WTC11 (cell line): ENCODE measurements around the gene MID1. TPM values are rescaled to one million over a fixed set of nuclear protein-coding genes. Genes with fewer than 3 reads are reported as not detected.

Experiments
- ATAC-seq: fragments of 200-7000 bp; cut with Tn5 transposase; 2 replicates; pipeline ENCODE4 v1.10.0; 2021; ENCODE audit warnings: mild to moderate bottlenecking, moderate library complexity
- CTCF ChIA-PET: fragments of 300-600 bp; sonication (Branson Sonifier 250); formaldehyde crosslinking; loops from one replicate; lab custom pipeline; 2021; ENCODE audit warnings: antibody characterized with exemption; lab: Charles Lee
- POLR2A ChIA-PET: fragments of 350-600 bp; sonication (Branson Sonifier 250); formaldehyde crosslinking; loops from one replicate; lab custom pipeline; 2021; ENCODE audit warnings: antibody characterized with exemption; lab: Charles Lee
- DNase-seq: peaks from one replicate; pipeline ENCODE4 v3.0.0; 2021; ENCODE audit warnings: low spot score
- H3K27ac Mint-ChIP-seq: 2 replicates; pipeline ENCODE4 v1.8.0; 2021; ENCODE audit warnings: mixed read lengths
- H3K27me3 Mint-ChIP-seq: 2 replicates; pipeline ENCODE4 v1.8.0; 2021; ENCODE audit warnings: low read depth, mild to moderate bottlenecking, moderate library complexity, mixed read lengths
- H3K36me3 Mint-ChIP-seq: 2 replicates; pipeline ENCODE4 v1.8.0; 2021; ENCODE audit warnings: mixed read lengths
- H3K4me1 Mint-ChIP-seq: 2 replicates; pipeline ENCODE4 v1.8.0; 2022; ENCODE audit warnings: mixed read lengths
- H3K4me3 Mint-ChIP-seq: 2 replicates; pipeline ENCODE4 v1.8.0; 2021; ENCODE audit warnings: mild to moderate bottlenecking, moderate library complexity, mixed read lengths
- H3K9me3 Mint-ChIP-seq: 2 replicates; pipeline ENCODE4 v1.8.0; 2021; ENCODE audit warnings: mixed read lengths
- AFF4 ChIP-seq: sonication (generic); formaldehyde crosslinking; IDR thresholded peaks from 2 replicates; pipeline ENCODE4 v1.8.1; 2023; ENCODE audit warnings: mild to moderate bottlenecking, missing genetic modification reagents, borderline replicate concordance
- ATF3 ChIP-seq: sonication (generic); formaldehyde crosslinking; conservative IDR thresholded peaks from 2 replicates; pipeline ENCODE4 v1.8.1; 2022; ENCODE audit warnings: mild to moderate bottlenecking, missing genetic modification reagents
- GTF2I ChIP-seq: fragments of 250-450 bp; sonication (Bioruptor Pico); conservative IDR thresholded peaks from 2 replicates; pipeline ENCODE4 v1.4.0; 2021; ENCODE audit warnings: mild to moderate bottlenecking
- MXD4 ChIP-seq: fragments of 250-450 bp; sonication (Bioruptor Pico); IDR thresholded peaks from 2 replicates; pipeline ENCODE4 v1.8.0; 2021; ENCODE audit warnings: mild to moderate bottlenecking, moderate library complexity, borderline replicate concordance
- NFATC4 ChIP-seq: fragments of 250-450 bp; sonication (Bioruptor Pico); IDR thresholded peaks from 2 replicates; pipeline ENCODE4 v1.9.0; 2021; ENCODE audit warnings: mild to moderate bottlenecking
- NR2C2 ChIP-seq: sonication (generic); formaldehyde crosslinking; IDR thresholded peaks from 2 replicates; pipeline ENCODE4 v1.8.0; 2022; ENCODE audit warnings: mild to moderate bottlenecking, missing genetic modification reagents
- PRRX2 ChIP-seq: fragments of 250-450 bp; sonication (Bioruptor Pico); IDR thresholded peaks from 2 replicates; pipeline ENCODE4 v1.8.0; 2021; ENCODE audit warnings: mild to moderate bottlenecking
- SMAD4 ChIP-seq: sonication (generic); formaldehyde crosslinking; IDR thresholded peaks from 2 replicates; pipeline ENCODE4 v1.8.0; 2022; ENCODE audit warnings: mild to moderate bottlenecking, missing genetic modification reagents
- TEAD1 ChIP-seq: sonication (generic); formaldehyde crosslinking; IDR thresholded peaks from 2 replicates; pipeline ENCODE4 v1.8.0; 2022; ENCODE audit warnings: mild to moderate bottlenecking, missing genetic modification reagents
- ZNF232 ChIP-seq: sonication (generic); formaldehyde crosslinking; IDR thresholded peaks from 2 replicates; pipeline ENCODE4 v1.8.0; 2022; ENCODE audit warnings: mild to moderate bottlenecking, missing genetic modification reagents
- ZNF396 ChIP-seq: fragments of 250-450 bp; sonication (Bioruptor Pico); IDR thresholded peaks from 2 replicates; pipeline ENCODE4 v1.8.0; 2021; ENCODE audit warnings: mild to moderate bottlenecking, moderate library complexity, borderline replicate concordance
- total RNA-seq: library from RNA; stranded (reverse); gene quantifications from 3 replicates; pipeline ENCODE4 v1.2.3, GENCODE V29; 2021
- TF ChIP-seq, protein P1 (sequence below): sonication (generic); formaldehyde crosslinking; IDR thresholded peaks from 2 replicates; pipeline ENCODE4 v1.8.0; 2023; ENCODE audit warnings: mild to moderate bottlenecking, missing genetic modification reagents
- TF ChIP-seq, protein P2 (sequence below): sonication (generic); formaldehyde crosslinking; IDR thresholded peaks from 2 replicates; pipeline ENCODE4 v1.8.0; 2023; ENCODE audit warnings: missing genetic modification reagents, mild to moderate bottlenecking, borderline replicate concordance
- TF ChIP-seq, protein P3 (sequence below): sonication (generic); formaldehyde crosslinking; IDR thresholded peaks from 2 replicates; pipeline ENCODE4 v1.8.0; 2022; ENCODE audit warnings: mild to moderate bottlenecking, missing genetic modification reagents
- TF ChIP-seq, protein P4 (sequence below): sonication (generic); formaldehyde crosslinking; IDR thresholded peaks from 2 replicates; pipeline ENCODE4 v1.8.1; 2023; ENCODE audit warnings: mild to moderate bottlenecking, moderate library complexity, missing genetic modification reagents
- TF ChIP-seq, protein P5 (sequence below): sonication (generic); formaldehyde crosslinking; IDR thresholded peaks from 2 replicates; pipeline ENCODE4 v1.8.0; 2022; ENCODE audit warnings: missing genetic modification reagents

Gene MID1
- total RNA-seq, 1 experiment from 2014 or later = 52.2 TPM

DNA sequence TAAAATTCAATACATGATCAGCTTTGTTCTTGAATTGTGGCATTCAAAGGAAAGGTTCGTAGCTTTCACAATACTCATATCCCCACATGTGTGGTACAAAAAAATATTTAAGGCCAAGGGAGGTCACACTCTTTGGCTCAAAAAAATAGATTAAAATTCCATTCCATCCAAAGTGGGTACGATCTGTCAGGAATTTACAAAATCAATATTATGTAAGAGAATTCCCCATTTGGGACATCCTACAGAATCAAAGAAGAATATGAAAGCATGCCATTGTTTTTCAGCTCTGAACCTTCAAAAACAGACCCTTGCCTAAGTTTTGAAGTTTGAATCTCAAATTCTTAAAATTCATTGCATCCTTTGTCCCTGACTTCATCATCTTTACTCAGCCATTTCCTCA lies 85.8 kb downstream of the MID1 start (continued):
- TF ChIP-seq TEAD1 (CRISPR knock-in tag) (no peak), MXD4 (no peak), ZNF232 (CRISPR knock-in tag) (no peak)
- TF ChIP-seq, protein P1, sequence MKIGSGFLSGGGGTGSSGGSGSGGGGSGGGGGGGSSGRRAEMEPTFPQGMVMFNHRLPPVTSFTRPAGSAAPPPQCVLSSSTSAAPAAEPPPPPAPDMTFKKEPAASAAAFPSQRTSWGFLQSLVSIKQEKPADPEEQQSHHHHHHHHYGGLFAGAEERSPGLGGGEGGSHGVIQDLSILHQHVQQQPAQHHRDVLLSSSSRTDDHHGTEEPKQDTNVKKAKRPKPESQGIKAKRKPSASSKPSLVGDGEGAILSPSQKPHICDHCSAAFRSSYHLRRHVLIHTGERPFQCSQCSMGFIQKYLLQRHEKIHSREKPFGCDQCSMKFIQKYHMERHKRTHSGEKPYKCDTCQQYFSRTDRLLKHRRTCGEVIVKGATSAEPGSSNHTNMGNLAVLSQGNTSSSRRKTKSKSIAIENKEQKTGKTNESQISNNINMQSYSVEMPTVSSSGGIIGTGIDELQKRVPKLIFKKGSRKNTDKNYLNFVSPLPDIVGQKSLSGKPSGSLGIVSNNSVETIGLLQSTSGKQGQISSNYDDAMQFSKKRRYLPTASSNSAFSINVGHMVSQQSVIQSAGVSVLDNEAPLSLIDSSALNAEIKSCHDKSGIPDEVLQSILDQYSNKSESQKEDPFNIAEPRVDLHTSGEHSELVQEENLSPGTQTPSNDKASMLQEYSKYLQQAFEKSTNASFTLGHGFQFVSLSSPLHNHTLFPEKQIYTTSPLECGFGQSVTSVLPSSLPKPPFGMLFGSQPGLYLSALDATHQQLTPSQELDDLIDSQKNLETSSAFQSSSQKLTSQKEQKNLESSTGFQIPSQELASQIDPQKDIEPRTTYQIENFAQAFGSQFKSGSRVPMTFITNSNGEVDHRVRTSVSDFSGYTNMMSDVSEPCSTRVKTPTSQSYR (CRISPR knock-in tag) = no peak
- TF ChIP-seq, protein P2, sequence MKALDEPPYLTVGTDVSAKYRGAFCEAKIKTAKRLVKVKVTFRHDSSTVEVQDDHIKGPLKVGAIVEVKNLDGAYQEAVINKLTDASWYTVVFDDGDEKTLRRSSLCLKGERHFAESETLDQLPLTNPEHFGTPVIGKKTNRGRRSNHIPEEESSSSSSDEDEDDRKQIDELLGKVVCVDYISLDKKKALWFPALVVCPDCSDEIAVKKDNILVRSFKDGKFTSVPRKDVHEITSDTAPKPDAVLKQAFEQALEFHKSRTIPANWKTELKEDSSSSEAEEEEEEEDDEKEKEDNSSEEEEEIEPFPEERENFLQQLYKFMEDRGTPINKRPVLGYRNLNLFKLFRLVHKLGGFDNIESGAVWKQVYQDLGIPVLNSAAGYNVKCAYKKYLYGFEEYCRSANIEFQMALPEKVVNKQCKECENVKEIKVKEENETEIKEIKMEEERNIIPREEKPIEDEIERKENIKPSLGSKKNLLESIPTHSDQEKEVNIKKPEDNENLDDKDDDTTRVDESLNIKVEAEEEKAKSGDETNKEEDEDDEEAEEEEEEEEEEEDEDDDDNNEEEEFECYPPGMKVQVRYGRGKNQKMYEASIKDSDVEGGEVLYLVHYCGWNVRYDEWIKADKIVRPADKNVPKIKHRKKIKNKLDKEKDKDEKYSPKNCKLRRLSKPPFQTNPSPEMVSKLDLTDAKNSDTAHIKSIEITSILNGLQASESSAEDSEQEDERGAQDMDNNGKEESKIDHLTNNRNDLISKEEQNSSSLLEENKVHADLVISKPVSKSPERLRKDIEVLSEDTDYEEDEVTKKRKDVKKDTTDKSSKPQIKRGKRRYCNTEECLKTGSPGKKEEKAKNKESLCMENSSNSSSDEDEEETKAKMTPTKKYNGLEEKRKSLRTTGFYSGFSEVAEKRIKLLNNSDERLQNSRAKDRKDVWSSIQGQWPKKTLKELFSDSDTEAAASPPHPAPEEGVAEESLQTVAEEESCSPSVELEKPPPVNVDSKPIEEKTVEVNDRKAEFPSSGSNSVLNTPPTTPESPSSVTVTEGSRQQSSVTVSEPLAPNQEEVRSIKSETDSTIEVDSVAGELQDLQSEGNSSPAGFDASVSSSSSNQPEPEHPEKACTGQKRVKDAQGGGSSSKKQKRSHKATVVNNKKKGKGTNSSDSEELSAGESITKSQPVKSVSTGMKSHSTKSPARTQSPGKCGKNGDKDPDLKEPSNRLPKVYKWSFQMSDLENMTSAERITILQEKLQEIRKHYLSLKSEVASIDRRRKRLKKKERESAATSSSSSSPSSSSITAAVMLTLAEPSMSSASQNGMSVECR (CRISPR knock-in tag) = no peak

GRCh38 chrX:10533696-10534365 lies 86.6 kb downstream of the MID1 start:
- ATAC-seq = no peak
- Mint-ChIP-seq H3K36me3 (no peaks in the 10 kb centered on the region), H3K4me1 (peaks cover 44% of the 10 kb centered on the region), H3K4me3 (no peak overlapping the region), H3K27ac (peak overlapping the region; percentile 51; the same call in 1 of the 2 replicates), H3K27me3 (no peaks in the 10 kb centered on the region), H3K9me3 (no peaks in the 10 kb centered on the region)
- ChIA-PET CTCF (no interaction called here), POLR2A (no interaction called here)
- DNase-seq = no peak
- TF ChIP-seq GTF2I (CRISPR knock-in tag) = no peak
- TF ChIP-seq ATF3 (CRISPR knock-in tag) = no peak
- TF ChIP-seq PRRX2 = no peak
- no peak for TF ChIP-seq NR2C2 (CRISPR knock-in tag)
- no peak for TF ChIP-seq AFF4 (CRISPR knock-in tag)
- TF ChIP-seq, protein P3, sequence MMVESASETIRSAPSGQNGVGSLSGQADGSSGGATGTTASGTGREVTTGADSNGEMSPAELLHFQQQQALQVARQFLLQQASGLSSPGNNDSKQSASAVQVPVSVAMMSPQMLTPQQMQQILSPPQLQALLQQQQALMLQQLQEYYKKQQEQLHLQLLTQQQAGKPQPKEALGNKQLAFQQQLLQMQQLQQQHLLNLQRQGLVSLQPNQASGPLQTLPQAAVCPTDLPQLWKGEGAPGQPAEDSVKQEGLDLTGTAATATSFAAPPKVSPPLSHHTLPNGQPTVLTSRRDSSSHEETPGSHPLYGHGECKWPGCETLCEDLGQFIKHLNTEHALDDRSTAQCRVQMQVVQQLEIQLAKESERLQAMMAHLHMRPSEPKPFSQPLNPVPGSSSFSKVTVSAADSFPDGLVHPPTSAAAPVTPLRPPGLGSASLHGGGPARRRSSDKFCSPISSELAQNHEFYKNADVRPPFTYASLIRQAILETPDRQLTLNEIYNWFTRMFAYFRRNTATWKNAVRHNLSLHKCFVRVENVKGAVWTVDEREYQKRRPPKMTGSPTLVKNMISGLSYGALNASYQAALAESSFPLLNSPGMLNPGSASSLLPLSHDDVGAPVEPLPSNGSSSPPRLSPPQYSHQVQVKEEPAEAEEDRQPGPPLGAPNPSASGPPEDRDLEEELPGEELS (CRISPR knock-in tag) = no peak
- TF ChIP-seq, protein P4, sequence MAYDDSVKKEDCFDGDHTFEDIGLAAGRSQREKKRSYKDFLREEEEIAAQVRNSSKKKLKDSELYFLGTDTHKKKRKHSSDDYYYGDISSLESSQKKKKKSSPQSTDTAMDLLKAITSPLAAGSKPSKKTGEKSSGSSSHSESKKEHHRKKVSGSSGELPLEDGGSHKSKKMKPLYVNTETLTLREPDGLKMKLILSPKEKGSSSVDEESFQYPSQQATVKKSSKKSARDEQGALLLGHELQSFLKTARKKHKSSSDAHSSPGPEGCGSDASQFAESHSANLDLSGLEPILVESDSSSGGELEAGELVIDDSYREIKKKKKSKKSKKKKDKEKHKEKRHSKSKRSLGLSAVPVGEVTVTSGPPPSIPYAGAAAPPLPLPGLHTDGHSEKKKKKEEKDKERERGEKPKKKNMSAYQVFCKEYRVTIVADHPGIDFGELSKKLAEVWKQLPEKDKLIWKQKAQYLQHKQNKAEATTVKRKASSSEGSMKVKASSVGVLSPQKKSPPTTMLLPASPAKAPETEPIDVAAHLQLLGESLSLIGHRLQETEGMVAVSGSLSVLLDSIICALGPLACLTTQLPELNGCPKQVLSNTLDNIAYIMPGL = no peak
- no peak for TF ChIP-seq MXD4
- TF ChIP-seq NFATC4 (CRISPR knock-in tag) = no peak
- TF ChIP-seq, protein P5, sequence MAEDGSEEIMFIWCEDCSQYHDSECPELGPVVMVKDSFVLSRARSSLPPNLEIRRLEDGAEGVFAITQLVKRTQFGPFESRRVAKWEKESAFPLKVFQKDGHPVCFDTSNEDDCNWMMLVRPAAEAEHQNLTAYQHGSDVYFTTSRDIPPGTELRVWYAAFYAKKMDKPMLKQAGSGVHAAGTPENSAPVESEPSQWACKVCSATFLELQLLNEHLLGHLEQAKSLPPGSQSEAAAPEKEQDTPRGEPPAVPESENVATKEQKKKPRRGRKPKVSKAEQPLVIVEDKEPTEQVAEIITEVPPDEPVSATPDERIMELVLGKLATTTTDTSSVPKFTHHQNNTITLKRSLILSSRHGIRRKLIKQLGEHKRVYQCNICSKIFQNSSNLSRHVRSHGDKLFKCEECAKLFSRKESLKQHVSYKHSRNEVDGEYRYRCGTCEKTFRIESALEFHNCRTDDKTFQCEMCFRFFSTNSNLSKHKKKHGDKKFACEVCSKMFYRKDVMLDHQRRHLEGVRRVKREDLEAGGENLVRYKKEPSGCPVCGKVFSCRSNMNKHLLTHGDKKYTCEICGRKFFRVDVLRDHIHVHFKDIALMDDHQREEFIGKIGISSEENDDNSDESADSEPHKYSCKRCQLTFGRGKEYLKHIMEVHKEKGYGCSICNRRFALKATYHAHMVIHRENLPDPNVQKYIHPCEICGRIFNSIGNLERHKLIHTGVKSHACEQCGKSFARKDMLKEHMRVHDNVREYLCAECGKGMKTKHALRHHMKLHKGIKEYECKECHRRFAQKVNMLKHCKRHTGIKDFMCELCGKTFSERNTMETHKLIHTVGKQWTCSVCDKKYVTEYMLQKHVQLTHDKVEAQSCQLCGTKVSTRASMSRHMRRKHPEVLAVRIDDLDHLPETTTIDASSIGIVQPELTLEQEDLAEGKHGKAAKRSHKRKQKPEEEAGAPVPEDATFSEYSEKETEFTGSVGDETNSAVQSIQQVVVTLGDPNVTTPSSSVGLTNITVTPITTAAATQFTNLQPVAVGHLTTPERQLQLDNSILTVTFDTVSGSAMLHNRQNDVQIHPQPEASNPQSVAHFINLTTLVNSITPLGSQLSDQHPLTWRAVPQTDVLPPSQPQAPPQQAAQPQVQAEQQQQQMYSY = no peak
- TF ChIP-seq SMAD4 (CRISPR knock-in tag) = no peak
- no peak for TF ChIP-seq ZNF396
